Measurements from ENCODE around the gene PAPOLA.

- TF ChIP-seq, protein P1, sequence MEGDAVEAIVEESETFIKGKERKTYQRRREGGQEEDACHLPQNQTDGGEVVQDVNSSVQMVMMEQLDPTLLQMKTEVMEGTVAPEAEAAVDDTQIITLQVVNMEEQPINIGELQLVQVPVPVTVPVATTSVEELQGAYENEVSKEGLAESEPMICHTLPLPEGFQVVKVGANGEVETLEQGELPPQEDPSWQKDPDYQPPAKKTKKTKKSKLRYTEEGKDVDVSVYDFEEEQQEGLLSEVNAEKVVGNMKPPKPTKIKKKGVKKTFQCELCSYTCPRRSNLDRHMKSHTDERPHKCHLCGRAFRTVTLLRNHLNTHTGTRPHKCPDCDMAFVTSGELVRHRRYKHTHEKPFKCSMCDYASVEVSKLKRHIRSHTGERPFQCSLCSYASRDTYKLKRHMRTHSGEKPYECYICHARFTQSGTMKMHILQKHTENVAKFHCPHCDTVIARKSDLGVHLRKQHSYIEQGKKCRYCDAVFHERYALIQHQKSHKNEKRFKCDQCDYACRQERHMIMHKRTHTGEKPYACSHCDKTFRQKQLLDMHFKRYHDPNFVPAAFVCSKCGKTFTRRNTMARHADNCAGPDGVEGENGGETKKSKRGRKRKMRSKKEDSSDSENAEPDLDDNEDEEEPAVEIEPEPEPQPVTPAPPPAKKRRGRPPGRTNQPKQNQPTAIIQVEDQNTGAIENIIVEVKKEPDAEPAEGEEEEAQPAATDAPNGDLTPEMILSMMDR (IDR thresholded peaks at IDR 0.05; ENCODE audit: low read depth, low read length): no peak
- TF ChIP-seq EZH2phosphoT487 (IDR thresholded peaks at IDR 0.05; ENCODE audit: low read depth): no peak
Measured at GRCh38 chr14:96579358-96579757, 77.2 kb downstream of the PAPOLA start.
